ENCODE results near the gene JMJD1C.

JMJD1C gene

DNA sequence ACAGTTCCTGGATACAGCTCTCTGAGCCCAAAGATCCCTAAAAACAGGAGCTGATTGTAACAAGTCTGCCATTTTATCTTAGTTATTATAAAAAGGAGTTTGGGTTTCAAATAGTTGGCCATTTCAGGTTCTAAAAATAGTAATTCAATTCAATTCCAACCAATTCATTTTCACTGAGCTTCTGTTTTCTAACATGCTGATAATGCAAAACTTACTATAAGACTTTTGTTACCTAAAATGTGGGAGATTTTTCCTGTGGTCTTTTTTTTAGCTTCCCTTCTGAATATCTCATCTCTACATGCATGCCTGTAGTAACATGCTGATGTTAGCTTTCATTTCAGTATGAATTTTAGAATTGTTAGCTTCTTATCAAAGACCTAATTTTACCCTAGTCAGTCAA is 319.3 kb downstream of the JMJD1C start:
- in situ Hi-C loops (cut with HindIII; ENCODE audit: low sequenced_read_pairs): loop anchor here (5.0 kb wide), 1 partner anchor 41 kb away; no protein-coding TSS in a partner anchor

DNA sequence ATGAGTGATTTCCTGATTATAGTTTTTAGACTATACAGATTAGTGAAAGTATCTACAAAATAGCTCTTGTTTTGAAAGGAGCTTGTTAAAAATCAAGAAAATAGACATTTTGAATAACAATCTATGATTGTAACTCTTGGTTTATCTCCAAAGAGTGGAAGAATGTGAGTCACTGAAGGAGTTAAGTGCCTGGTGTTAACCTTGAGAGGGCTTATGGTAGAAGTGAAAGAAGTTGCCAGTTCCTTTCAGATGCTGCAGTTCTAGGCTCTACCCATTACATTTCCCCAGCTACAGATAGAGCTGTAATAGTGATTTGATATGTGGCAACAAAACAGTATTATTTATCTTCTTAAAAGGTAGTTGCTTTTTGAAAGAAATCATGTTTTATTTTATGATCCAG is 320.0 kb downstream of the JMJD1C start:
- in situ Hi-C loops (cut with HindIII; ENCODE audit: low sequenced_read_pairs): loop anchor here (5.0 kb wide), 1 partner anchor 42 kb away; no protein-coding TSS in a partner anchor

DNA sequence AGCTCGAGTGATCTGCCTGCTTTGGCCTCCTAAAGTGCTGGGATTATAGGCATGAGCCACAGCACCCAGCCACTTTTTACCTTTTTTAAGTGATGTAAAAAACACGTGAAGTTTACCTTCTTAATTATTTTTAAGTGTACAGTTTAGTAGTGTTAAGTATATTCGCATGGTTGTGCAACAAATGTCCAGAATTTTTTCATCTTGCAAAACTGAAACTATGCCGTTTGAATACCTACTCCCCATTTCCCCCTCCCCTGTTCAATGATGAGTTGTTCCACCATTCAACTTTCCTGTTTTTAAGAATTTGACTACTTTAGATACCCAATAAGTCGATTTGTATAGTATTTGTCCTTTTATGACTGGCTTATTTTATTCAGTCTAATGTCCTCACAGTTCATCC is 321.8 kb downstream of the JMJD1C start:
- in situ Hi-C loops (cut with HindIII; ENCODE audit: low sequenced_read_pairs): no loop called here

DNA sequence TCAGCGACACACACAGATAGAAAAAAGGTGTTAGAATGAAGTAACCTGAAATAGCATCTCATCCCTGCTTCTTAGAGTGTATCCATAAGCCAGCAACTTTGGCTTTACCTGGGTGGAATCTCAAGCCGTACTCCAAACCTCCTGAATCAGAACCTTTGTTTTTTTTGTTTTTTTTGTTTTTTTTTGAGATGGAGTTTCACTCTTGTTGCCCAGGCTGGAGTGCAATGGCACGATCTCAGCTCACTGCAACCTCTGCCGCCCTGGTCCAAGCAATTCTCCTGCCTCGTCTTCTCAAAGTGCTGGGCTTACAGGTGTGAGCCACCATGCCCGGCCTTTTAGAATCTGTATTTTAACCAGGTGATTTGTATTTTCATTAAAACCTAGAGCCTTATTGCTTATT is 323.6 kb downstream of the JMJD1C start:
- in situ Hi-C loops (cut with HindIII; ENCODE audit: low sequenced_read_pairs): no loop called here

DNA sequence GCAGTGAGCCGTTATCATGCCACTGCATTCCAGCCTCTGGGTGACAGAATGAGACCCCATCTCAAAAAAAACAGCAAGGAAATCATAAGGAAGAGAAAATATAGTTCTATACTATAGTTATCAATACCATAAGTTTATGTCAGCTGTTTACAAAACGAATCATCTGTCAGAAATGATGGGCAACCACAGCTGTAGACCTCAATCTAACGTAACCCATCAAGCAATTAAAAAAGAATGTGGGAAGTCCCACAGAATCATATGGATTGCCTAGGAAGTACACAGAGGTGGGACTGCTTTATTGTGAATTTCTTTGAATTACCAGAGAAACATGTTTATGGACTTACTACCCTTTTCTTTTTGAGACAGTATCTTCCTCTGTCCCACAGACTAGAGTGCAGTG is 325.7 kb downstream of the JMJD1C start:
- in situ Hi-C loops (cut with HindIII; ENCODE audit: low sequenced_read_pairs): no loop called here

DNA sequence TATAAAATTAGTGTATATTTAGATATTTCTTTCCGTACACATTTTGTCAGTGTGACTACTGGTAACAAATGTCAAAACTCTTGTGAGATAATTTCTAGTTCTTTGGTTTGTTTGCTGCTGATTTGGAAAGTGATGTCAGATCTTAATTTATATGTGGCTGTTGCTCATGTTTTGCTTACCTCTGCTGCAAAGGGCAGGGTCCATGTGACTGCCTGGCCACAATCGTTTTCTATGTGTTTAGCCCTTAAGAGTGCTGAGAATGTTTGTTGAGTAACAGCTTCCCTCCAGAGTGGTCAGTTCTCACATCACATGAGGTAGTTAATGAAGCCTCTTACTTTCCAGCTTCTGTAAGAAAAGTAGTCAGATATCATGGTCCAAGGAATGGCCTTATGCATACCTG is 328.5 kb downstream of the JMJD1C start:
- in situ Hi-C loops (cut with HindIII; ENCODE audit: low sequenced_read_pairs): no loop called here

DNA sequence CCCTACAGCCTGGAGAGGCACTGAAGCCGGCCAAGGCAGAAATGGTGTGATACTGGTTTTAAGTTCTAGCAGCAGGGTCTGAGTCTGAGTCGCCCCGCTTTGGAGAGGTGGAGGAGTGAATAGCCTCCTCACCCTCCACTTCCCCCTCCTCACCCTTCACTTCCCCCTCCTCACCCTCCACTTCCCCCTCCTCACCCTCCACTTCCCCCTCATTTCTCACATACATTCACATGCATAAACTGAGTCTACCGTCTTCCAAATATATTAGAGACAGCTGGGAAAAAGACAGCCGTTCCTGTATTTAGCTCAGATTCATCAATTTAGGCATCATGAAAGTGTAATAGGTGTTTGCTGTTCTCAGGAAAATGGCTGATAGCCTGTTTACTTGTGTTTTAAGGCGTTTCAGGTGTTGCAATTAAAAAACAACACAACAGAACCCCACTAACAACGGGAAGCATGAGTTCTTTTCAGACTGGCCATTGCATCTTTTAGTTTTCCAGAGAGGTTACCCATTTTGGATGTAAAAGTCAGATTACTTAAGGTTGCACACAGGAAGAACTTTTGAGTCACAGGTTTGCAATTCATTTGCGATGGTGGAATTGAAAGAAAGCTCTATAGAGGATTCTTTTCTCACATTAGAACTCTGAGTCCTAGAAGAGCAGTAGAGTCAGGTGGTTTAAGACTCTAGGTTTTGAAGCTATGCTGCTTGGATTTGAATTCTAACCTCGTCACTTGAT is 331.8 kb downstream of the JMJD1C start:
- in situ Hi-C loops (cut with HindIII; ENCODE audit: low sequenced_read_pairs): no loop called here

DNA sequence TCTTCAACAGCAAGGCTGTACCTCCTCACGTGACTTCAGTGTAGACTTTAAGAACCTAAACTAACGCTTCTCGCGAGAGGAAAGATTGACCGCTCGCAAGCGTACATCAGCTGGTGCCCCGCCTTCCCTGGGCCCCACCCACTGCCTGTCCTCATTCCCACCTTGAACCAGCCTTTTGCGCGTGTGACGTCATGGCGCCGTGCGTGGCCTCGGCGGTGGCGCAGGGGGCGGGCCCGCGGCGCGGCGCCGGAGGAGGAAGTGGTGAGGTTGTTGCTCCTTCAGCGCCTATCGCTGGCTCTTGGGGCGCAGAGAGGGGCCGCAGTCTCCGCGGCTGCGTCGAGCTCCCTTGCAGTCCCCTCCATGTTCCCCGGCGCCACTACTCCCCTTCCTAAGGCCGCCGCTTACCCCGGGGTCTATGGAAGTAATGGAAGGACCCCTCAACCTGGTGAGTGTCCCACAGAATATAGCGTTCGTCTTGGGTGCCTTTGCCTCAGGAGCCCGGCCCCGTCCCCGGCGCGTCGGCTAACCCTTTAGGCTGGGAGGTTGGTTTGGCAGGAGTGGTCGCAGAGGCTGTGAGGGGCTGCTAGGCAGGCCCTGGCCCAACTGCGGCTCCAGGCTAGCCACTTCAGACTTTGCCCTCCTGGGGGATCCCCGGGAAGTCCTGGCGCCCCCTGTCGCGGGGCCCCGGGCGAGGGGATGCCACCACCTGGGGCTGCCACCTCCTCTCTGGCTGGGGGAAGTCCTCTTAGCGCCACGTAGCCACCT is 332.5 kb downstream of the JMJD1C start, which contains the start of gene NRBF2:
TSS of gene NRBF2 (plus strand) at position 273 of the 765 bp plus-strand sequence. CDS start at position 416, 143 bp downstream.
- in situ Hi-C loops (cut with HindIII; ENCODE audit: low sequenced_read_pairs): no loop called here

DNA sequence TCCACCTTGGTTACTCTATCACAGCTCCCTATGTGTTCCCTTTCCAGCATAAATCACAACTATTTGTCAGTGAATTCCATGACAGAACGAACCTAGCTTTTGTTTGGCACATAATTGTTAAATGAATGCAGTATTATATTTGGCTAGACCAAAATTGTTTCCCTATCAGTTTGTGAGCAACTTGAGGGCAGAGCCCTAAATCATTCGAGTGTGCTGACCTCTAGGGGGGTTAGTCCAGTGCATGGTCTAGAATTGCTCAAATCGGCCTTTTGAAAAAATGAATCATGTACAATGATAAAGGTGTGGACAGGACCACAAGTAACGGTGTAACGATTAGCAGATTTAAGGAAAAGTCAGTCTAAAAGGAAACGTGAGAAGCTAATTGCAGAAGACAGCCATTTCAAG is 333.1 kb downstream of the JMJD1C start:
- in situ Hi-C loops (cut with HindIII; ENCODE audit: low sequenced_read_pairs): no loop called here

DNA sequence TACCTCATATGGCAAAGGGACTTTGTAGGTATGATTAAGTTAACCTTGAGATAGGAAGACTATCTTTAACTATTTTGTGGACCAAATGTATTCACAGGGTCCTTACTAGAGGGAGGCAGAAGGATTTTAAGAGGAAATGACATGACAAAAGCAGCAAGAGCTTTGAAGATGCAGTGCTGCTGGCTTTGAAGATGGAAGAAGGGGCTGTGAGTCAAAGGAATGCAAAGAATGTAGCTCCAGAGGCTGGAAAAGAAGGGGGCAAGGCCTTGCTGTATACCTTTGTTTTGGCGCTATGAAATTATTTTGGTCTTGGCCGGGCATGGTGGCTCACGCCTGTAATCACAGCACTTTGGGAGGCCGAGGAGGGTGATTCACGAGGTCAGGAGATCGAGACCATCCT is 335.9 kb downstream of the JMJD1C start:
- in situ Hi-C loops (cut with HindIII; ENCODE audit: low sequenced_read_pairs): no loop called here

DNA sequence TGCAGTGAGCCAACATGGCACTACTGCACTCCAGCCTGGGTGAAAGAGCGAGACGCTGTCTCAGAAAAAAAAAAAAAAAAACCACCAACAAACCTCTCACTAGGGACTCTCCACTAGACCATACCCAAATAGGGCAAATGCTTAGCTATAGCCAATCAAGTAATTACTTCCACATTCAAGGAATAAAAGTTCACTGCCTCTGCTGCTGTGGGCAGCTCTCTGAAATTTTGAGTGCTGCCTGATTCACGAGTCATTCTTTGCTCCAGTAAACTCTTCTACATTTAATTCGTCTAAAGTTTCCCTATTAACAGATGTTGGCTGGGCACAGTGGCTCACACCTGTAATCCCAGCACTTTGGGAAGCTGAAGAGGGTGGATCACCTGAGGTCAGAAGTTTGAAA is 337.3 kb downstream of the JMJD1C start:
- in situ Hi-C loops (cut with HindIII; ENCODE audit: low sequenced_read_pairs): no loop called here

DNA sequence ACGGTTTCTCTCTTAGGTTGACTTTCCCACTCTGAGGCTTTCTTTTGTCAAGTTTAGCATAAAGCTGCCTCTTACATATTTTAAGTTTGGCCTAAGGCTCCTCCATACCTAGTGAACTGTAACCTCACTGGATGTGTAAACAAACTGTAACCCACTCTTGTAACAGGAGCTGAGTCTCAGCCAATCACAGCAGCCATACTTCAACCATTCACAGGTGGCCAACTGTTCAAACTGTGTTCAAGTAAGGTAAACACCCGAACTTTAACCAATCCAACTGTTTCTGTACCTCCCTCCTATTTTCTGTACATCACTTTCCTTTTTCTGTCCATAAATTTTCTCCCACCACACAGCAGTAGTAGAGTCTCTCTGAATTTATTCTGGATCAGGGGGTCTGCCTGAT is 340.3 kb downstream of the JMJD1C start:
- in situ Hi-C loops (cut with HindIII; ENCODE audit: low sequenced_read_pairs): no loop called here

DNA sequence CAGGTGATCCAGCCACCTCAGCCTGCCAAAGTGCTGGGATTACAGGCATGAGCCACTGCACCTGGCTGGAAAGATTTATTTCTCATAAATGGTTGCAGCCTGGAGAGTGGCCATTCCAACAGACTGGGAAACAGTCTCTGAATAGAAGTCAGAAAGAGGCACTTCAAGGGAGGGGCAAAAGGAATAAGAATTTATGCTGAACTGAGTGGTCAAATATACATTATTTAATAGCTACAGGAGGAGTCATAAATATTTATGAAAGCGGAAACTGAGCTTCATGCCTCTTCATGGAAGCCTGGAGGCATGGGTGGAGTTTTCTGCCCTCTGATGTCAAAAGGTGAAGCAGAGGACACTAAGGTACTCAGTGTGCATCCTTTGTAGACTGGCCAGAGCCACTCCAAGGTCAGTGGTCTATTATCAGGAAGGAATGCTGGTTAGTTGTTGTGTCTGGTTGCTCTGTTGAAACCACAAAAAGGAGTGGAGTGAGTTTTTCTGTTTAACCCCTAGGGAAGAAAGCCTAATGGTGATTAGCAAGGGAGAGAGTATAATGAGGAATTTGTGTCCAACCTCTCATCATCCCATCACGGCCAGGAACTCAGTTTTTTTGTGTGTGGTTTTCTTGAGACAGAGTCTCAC is 341.9 kb downstream of the JMJD1C start:
- in situ Hi-C loops (cut with HindIII; ENCODE audit: low sequenced_read_pairs): no loop called here

DNA sequence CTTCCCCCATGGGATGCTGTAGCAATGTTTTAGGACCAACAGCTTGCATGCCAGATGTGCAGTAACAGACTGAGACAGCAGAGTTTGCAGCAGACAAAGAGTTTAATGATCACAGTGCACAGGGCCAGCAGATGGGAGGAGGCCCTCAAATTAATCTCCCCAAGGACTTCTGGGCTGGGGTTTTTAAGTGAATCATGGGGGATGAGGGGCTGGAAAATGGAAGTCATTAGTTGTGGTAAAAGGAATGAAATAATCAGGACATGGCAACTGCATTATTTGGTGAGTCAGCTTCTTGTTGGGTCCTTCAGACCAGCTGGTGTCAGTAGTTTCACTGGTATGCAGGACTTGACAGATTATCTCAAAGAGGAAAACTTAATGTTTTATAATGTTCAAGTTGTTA is 345.2 kb downstream of the JMJD1C start:
- in situ Hi-C loops (cut with HindIII; ENCODE audit: low sequenced_read_pairs): no loop called here

DNA sequence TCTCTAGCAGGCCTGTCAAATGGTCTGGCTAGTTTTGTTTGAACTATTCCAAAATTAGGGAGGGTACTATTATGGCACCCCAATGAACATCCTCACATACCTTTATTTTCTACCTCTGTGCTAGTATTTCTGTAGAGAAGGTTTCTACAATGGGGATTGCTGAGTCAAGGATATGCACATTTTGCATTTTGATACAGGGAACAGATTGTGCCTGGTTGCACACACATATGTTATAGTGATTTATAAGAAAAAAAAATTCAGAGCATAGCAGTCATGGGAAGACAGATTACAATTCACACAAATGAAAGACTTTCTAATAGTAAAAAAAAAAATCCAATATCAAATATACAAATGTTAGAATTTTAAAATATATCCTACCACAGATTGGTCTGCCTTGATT is 346.7 kb downstream of the JMJD1C start:
- in situ Hi-C loops (cut with HindIII; ENCODE audit: low sequenced_read_pairs): no loop called here

All from endothelial cell of hepatic sinusoid (primary cell).